GM12878 (cell line): ENCODE measurements around the gene CSF1. TPM values are rescaled to one million over a fixed set of nuclear protein-coding genes. Genes with fewer than 3 reads are reported as not detected.

Experiments
- ATAC-seq: fragments of 200-7000 bp; cut with Tn5 transposase; 3 replicates; pipeline ENCODE4 v1.9.1; 2020; ENCODE audit warnings: mild to moderate bottlenecking, moderate library complexity
- BruUV-seq: library from RNA; stranded (reverse); fragments of 400-500 nt; replicated peaks from 2 replicates; lab custom pipeline; 2021; lab: Mats Ljungman, UMichigan
- CTCF ChIA-PET: fragments of 300-600 bp; sonication (Branson Sonifier 250); formaldehyde crosslinking; extraction: SDS; loops from one replicate; lab custom pipeline; 2021; ENCODE audit warnings: inconsistent platforms; lab: Yijun Ruan, JAX
- POLR2A ChIA-PET: fragments of 350-600 bp; formaldehyde crosslinking; extraction: SDS; loops from one replicate; lab custom pipeline; 2021; ENCODE audit warnings: inconsistent platforms; lab: Charles Lee
- RAD21 ChIA-PET: fragments of 300-600 bp; sonication (Branson Sonifier 250); formaldehyde crosslinking; loops from one replicate; lab custom pipeline; 2023; ENCODE audit warnings: antibody characterized with exemption; ENCODE audit not compliant: unreplicated experiment; lab: Charles Lee
- SMC1A ChIA-PET: fragments of 300-600 bp; sonication (Branson Sonifier 250); formaldehyde crosslinking; loops from one replicate; lab custom pipeline; 2023; ENCODE audit not compliant: unreplicated experiment, uncharacterized antibody; lab: Charles Lee
- DNase-seq: peaks from one replicate; pipeline ENCODE4 v3.0.0-alpha.2; 2011; ENCODE audit warnings: low read depth, low spot score
- FAIRE-seq: peaks from 3 replicates; lab custom pipeline; 2011; peaks lifted over from hg19 to GRCh38; lab: Jason Lieb, UNC
- H2AFZ ChIP-seq: 2 replicates; pipeline ENCODE4 v1.6.0; 2011; ENCODE audit warnings: low read depth, low read length, control low read depth; ENCODE audit not compliant: control insufficient read depth
- H3K27ac ChIP-seq: 2 replicates; pipeline ENCODE4 v1.5.1; 2011; ENCODE audit warnings: control low read depth; ENCODE audit not compliant: control insufficient read depth, insufficient read depth
- H3K27me3 ChIP-seq, 2 experiments: replicated peaks in 1 of 2; 2 replicates each; pipeline versions ENCODE4 v1.6.0 to v1.6.1; 2011; ENCODE audit warnings: low read length in 1 of 2; ENCODE audit not compliant: control insufficient read depth in 2 of 2, insufficient read depth in 2 of 2
- H3K36me3 ChIP-seq, 2 experiments: 2 replicates each; pipeline ENCODE4 v1.5.1; 2011; ENCODE audit warnings: low read length in 1 of 2; ENCODE audit not compliant: control insufficient read depth in 2 of 2, insufficient read depth in 2 of 2
- H3K4me1 ChIP-seq: 2 replicates; pipeline ENCODE4 v1.6.1; 2011; ENCODE audit warnings: mild to moderate bottlenecking, low read length, moderate library complexity, mixed read lengths; ENCODE audit not compliant: control insufficient read depth, insufficient read depth
- H3K4me2 ChIP-seq: 2 replicates; pipeline ENCODE4 v1.6.0; 2011; ENCODE audit warnings: control low read depth; ENCODE audit not compliant: control insufficient read depth, insufficient read depth
- H3K4me3 ChIP-seq: fragments of 200-600 bp; sonication (generic); 2 replicates; pipeline ENCODE4 v1.5.1; 2016
- H3K79me2 ChIP-seq: 2 replicates; pipeline ENCODE4 v1.6.0; 2011; ENCODE audit warnings: low read length; ENCODE audit not compliant: control insufficient read depth, insufficient read depth
- H3K9ac ChIP-seq: 2 replicates; pipeline ENCODE4 v1.8.0; 2011; ENCODE audit warnings: low read length, control low read depth, mixed read lengths; ENCODE audit not compliant: control insufficient read depth, insufficient read depth
- H3K9me3 ChIP-seq: replicated peaks from 3 replicates; pipeline ENCODE4 v1.5.1; 2011; ENCODE audit warnings: mild to moderate bottlenecking, low read length; ENCODE audit not compliant: control insufficient read depth, insufficient read depth
- H4K20me1 ChIP-seq: 2 replicates; pipeline ENCODE4 v1.6.0; 2011; ENCODE audit not compliant: control insufficient read depth, insufficient read depth
- CEBPB ChIP-seq, 2 experiments: fragments of 150-350 bp in 1 of 2; IDR thresholded peaks; 2 replicates each; pipeline ENCODE4 v1.6.1; 2012 to 2014; ENCODE audit warnings: low read depth in 2 of 2, low read length in 2 of 2, borderline replicate concordance in 1 of 2, inconsistent platforms in 1 of 2
- EP300 ChIP-seq, 2 experiments: fragments of 150-350 bp in 1 of 2; IDR thresholded peaks; 2 replicates each; pipeline ENCODE4 v1.6.1; 2011 to 2012; ENCODE audit warnings: low read depth in 2 of 2, low read length in 2 of 2, borderline replicate concordance in 1 of 2, improper control_type of control experiment in 1 of 2, inconsistent platforms in 1 of 2; ENCODE audit not compliant: control insufficient read depth in 1 of 2
- FOXM1 ChIP-seq: IDR thresholded peaks from 2 replicates; pipeline ENCODE4 v1.6.1; 2012; ENCODE audit warnings: low read depth, mild to moderate bottlenecking, inconsistent platforms, low read length, moderate library complexity
- MLLT1 ChIP-seq: fragments of 450-650 bp; IDR thresholded peaks from 2 replicates; pipeline ENCODE4 v1.6.1; 2016; ENCODE audit warnings: mild to moderate bottlenecking
- POLR2A ChIP-seq: IDR thresholded peaks from 2 replicates; pipeline ENCODE4 v1.6.1; 2011; ENCODE audit warnings: low read depth, mild to moderate bottlenecking, low read length
- SKIL ChIP-seq: fragments of 450-650 bp; IDR thresholded peaks from 2 replicates; pipeline ENCODE4 v1.6.1; 2017; ENCODE audit warnings: mild to moderate bottlenecking, low read depth, inconsistent platforms; ENCODE audit not compliant: poor library complexity, severe bottlenecking
- YY1 ChIP-seq: IDR thresholded peaks from 2 replicates; pipeline ENCODE4 v1.6.1; 2011; ENCODE audit warnings: low read depth, mild to moderate bottlenecking, low read length
- ZBED1 ChIP-seq: IDR thresholded peaks from 2 replicates; pipeline ENCODE4 v1.6.1; 2016; ENCODE audit warnings: borderline replicate concordance
- ZNF622 ChIP-seq: fragments of 450-650 bp; IDR thresholded peaks from 2 replicates; pipeline ENCODE4 v1.6.1; 2017; ENCODE audit warnings: mild to moderate bottlenecking, inconsistent platforms
- WGBS: methylation state at CpG from one replicate; pipeline ENCODE4 v1.1.6; 2016; ENCODE audit warnings: low lambda C conversion rate; ENCODE audit not compliant: insufficient replicate concordance, insufficient coverage; ENCODE audit errors: missing lambda C conversion rate; 5-methylcytosine and 5-hydroxymethylcytosine counted together
- in situ Hi-C: fragments of 300-500 bp; cut with MboI; formaldehyde crosslinking; loops from 9 replicates; pipeline ENCODE4 v1.14.3; 2018; ENCODE audit warnings: mixed read lengths
- intact Hi-C: fragments of 100-400 bp; cut with micrococcal nuclease; formaldehyde crosslinking; loops from one replicate; pipeline ENCODE4 v1.14.2; 2022; ENCODE audit not compliant: unreplicated experiment
- polyA plus RNA-seq, 11 experiments: library from polyadenylated mRNA; depleted of rRNA in 4 of 11; unstranded in 6 of 11; stranded (reverse) in 5 of 11; fragments of >200 nt; fragmentation: Nextera tagmentation in 4 of 11; fragmentation: Illumina TruSeq in 1 of 11; extraction: Ambion mirVana in 4 of 11; extraction: Trizol in 1 of 11; gene quantifications; 1 replicate in 1 of 11; 2 replicates in 10 of 11; pipeline versions ENCODE4 v1.2.1 to v1.2.3, GENCODE V29; 2011 to 2016; ENCODE audit warnings: inconsistent platforms in 2 of 11, missing spikeins in 2 of 11, low read depth in 1 of 11
- total RNA-seq, 4 experiments: library from RNA; depleted of rRNA in 3 of 4; stranded (reverse); fragments of >200 nt in 3 of 4; fragmentation: Illumina TruSeq in 1 of 4; extraction: Trizol in 1 of 4; gene quantifications; 2 replicates each; pipeline versions ENCODE4 v1.2.1 to v1.2.3, GENCODE V29; 2013 to 2021

The CSF1 gene
- total and polyA plus RNA-seq, 10 of the 15 experiments (the other 5 are each of a cell fraction or from before 2014, with no cell fraction given), result 1.2 to 32.4 (median 13.0) TPM

GRCh38 chr1:109866071-109866470, 44.6 kb upstream of the CSF1 start:
- Histone ChIP-seq H3K27me3 (no peaks in the 10 kb centered on the region), H3K36me3 (no peaks in the 10 kb centered on the region), H3K4me2 (no peak overlapping the region), H3K9me3 (no peaks in the 10 kb centered on the region; the same call in 2 of the 3 replicates), H3K4me1 (no peaks in the 10 kb centered on the region), H3K79me2 (no peaks in the 10 kb centered on the region)
- POLR2A ChIA-PET, result no interaction called here
- no peak for DNase-seq
- TF ChIP-seq POLR2A (no peak), ZBED1 (no peak)
- TF ChIP-seq, all 136 proteins: peak for 0
- 64% methylated on average over 2 of the region's 2 CpGs for WGBS
- no peak for FAIRE-seq
- Histone ChIP-seq H4K20me1 (no peaks in the 10 kb centered on the region), H2AFZ (no peak overlapping the region), H3K4me3 (no peak overlapping the region), H3K27ac (no peak overlapping the region), H3K9ac (no peak overlapping the region)
- RAD21 ChIA-PET, result interaction anchor here (1.0 kb wide), 1 partner anchor 118 kb away, joined by 3 read pairs; the partner anchor contains the start of gene AHCYL1
- BruUV-seq, result no TSS peak
- SMC1A ChIA-PET, result interaction anchor here (1.2 kb wide), 1 partner anchor 76 kb away, joined by 4 read pairs; no protein-coding TSS in a partner anchor
- CTCF ChIA-PET, result interaction anchor here (0.9 to 1.1 kb wide), 2 partner anchors 11 to 16 kb away, joined by 3 to 4 read pairs; no protein-coding TSS in a partner anchor
- intact Hi-C loops (no loop called here), in situ Hi-C loops (no loop called here)
- no peak for ATAC-seq

- no peak for ATAC-seq
- no peaks in the 10 kb centered on the region for H3K27me3 ChIP-seq
- in situ Hi-C loops (no loop called here), intact Hi-C loops (no loop called here)
- H3K79me2 ChIP-seq, result no peaks in the 10 kb centered on the region
- FAIRE-seq, result no peak
- H3K27ac ChIP-seq, result no peak overlapping the region
- RAD21 ChIA-PET, result no interaction called here
- H3K9me3 ChIP-seq, result no peaks in the 10 kb centered on the region
- CTCF ChIA-PET, result no interaction called here
- no TSS peak for BruUV-seq
- H3K9ac ChIP-seq, result no peak overlapping the region
- H4K20me1 ChIP-seq, result no peaks in the 10 kb centered on the region
- no peaks in the 10 kb centered on the region for H3K36me3 ChIP-seq
- WGBS, result 36% methylated on average over 3 of the region's 3 CpGs
- H3K4me3 ChIP-seq, result no peak overlapping the region
- H3K4me2 ChIP-seq, result no peak overlapping the region
- SMC1A ChIA-PET, result interaction anchor here (1.0 to 2.2 kb wide), 3 partner anchors 34 to 41 kb away, joined by 3 to 7 read pairs (median 4); no protein-coding TSS in a partner anchor
- H2AFZ ChIP-seq, result no peak overlapping the region
- no peaks in the 10 kb centered on the region; the same call in 1 of the 2 replicates for H3K4me1 ChIP-seq
- no peak for DNase-seq
- POLR2A ChIA-PET, result no interaction called here
- TF ChIP-seq MLLT1, result no peak
- TF ChIP-seq ZNF622, result no peak
- no peak for TF ChIP-seq SKIL
- TF ChIP-seq EP300 (IDR thresholded peaks at IDR 0.05; ENCODE audit: borderline replicate concordance in 1 of 2, control insufficient read depth in 1 of 2, low read depth in 2 of 2, low read length in 2 of 2), result no peak
- no peak for TF ChIP-seq FOXM1
- TF ChIP-seq YY1, result no peak
- TF ChIP-seq CEBPB (IDR thresholded peaks at IDR 0.05; ENCODE audit: borderline replicate concordance in 1 of 2, low read depth in 2 of 2, low read length in 2 of 2), result no peak
These were observed 37.1 kb upstream of the CSF1 start for GRCh38 chr1:109873278-109874175.
